A673 (cell line): ENCODE results near the gene C2orf81. TPM values are rescaled to one million over a fixed set of nuclear protein-coding genes. Genes with fewer than 3 reads are reported as not detected.

Experiments
- BruUV-seq: library from RNA; stranded (reverse); fragments of 400-500 nt; replicated peaks from 2 replicates; lab custom pipeline; 2021; lab: Mats Ljungman, UMichigan
- CTCF ChIA-PET: fragments of 300-600 bp; sonication (Branson Sonifier 250); formaldehyde crosslinking; loops from one replicate; lab custom pipeline; 2022; ENCODE audit warnings: antibody characterized with exemption; lab: Charles Lee
- POLR2A ChIA-PET: fragments of 300-600 bp; sonication (Branson Sonifier 250); formaldehyde crosslinking; loops from one replicate; lab custom pipeline; 2022; ENCODE audit warnings: antibody characterized with exemption; ENCODE audit not compliant: low non-redundant PET; lab: Charles Lee
- DNase-seq: peaks from one replicate; pipeline ENCODE4 v3.0.0-alpha.2; 2015; ENCODE audit warnings: low spot score
- H3K27ac ChIP-seq: fragments of 200-600 bp; sonication (generic); 2 replicates; pipeline ENCODE4 v1.5.1; 2016; ENCODE audit warnings: mixed run types, low read depth, mild to moderate bottlenecking, mixed read lengths, antibody characterized with exemption, low read length; ENCODE audit not compliant: poor library complexity, severe bottlenecking
- H3K27me3 ChIP-seq: fragments of 200-600 bp; sonication (generic); replicated peaks from 2 replicates; pipeline ENCODE4 v1.6.1; 2017; ENCODE audit warnings: mixed run types, low read depth, mild to moderate bottlenecking, mixed read lengths, antibody characterized with exemption, low read length; ENCODE audit not compliant: insufficient read depth, poor library complexity
- H3K36me3 ChIP-seq: fragments of 200-600 bp; sonication (generic); 2 replicates; pipeline ENCODE4 v1.6.1; 2016; ENCODE audit warnings: mixed run types, mild to moderate bottlenecking, mixed read lengths, antibody characterized with exemption, low read length; ENCODE audit not compliant: insufficient read depth, poor library complexity, severe bottlenecking
- H3K4me1 ChIP-seq: fragments of 200-600 bp; sonication (generic); 2 replicates; pipeline ENCODE4 v1.6.1; 2017; ENCODE audit warnings: mixed run types, mild to moderate bottlenecking, mixed read lengths, antibody characterized with exemption, low read length; ENCODE audit not compliant: insufficient read depth, poor library complexity, severe bottlenecking
- H3K4me3 ChIP-seq: fragments of 200-600 bp; sonication (generic); 2 replicates; pipeline ENCODE4 v1.5.1; 2016; ENCODE audit warnings: low read depth, mixed run types, mild to moderate bottlenecking, mixed read lengths, low read length; ENCODE audit not compliant: poor library complexity, severe bottlenecking
- H3K9me3 ChIP-seq: fragments of 200-600 bp; sonication (generic); 2 replicates; pipeline ENCODE4 v1.6.1; 2016; ENCODE audit warnings: mixed run types, low read depth, mild to moderate bottlenecking, mixed read lengths, antibody characterized with exemption, low read length; ENCODE audit not compliant: poor library complexity, severe bottlenecking
- EZH2 ChIP-seq: fragments of 200-600 bp; sonication (generic); IDR thresholded peaks from 2 replicates; pipeline ENCODE4 v1.6.1; 2017; ENCODE audit warnings: borderline replicate concordance, low read depth, mild to moderate bottlenecking, mixed read lengths, antibody characterized with exemption, low read length; ENCODE audit not compliant: poor library complexity, severe bottlenecking
- intact Hi-C: fragments of 100-400 bp; cut with micrococcal nuclease; formaldehyde crosslinking; loops from one replicate; pipeline ENCODE4 v1.10.0; 2022; ENCODE audit not compliant: unreplicated experiment
- total RNA-seq: library from RNA; stranded (reverse); gene quantifications from 2 replicates; pipeline ENCODE4 v1.2.3, GENCODE V29; 2021
- TF ChIP-seq, protein P1 (sequence below): fragments of 300-800, 200-600 bp; sonication (generic); conservative IDR thresholded peaks from 2 replicates; pipeline ENCODE4 v1.5.1; 2017; ENCODE audit warnings: low read depth, mild to moderate bottlenecking, antibody characterized with exemption, low read length, moderate library complexity, mixed read lengths

C2orf81 gene
- total RNA-seq, 1 experiment from 2014 or later: 1.9 TPM

GRCh38 chr2:74419345-74419744 lies 2.1 kb downstream of the C2orf81 start:
- no TSS peak for BruUV-seq
- no peak overlapping the region for H3K4me3 ChIP-seq
- H3K4me1 ChIP-seq: peaks cover 4% of the 10 kb centered on the region
- H3K9me3 ChIP-seq: no peaks in the 10 kb centered on the region
- CTCF ChIA-PET: no interaction called here
- intact Hi-C loops: no loop called here
- POLR2A ChIA-PET: no interaction called here
- no peak overlapping the region for H3K27ac ChIP-seq
- DNase-seq: no peak
- H3K36me3 ChIP-seq: no peaks in the 10 kb centered on the region
- TF ChIP-seq EZH2: no peak
- TF ChIP-seq, protein P1, sequence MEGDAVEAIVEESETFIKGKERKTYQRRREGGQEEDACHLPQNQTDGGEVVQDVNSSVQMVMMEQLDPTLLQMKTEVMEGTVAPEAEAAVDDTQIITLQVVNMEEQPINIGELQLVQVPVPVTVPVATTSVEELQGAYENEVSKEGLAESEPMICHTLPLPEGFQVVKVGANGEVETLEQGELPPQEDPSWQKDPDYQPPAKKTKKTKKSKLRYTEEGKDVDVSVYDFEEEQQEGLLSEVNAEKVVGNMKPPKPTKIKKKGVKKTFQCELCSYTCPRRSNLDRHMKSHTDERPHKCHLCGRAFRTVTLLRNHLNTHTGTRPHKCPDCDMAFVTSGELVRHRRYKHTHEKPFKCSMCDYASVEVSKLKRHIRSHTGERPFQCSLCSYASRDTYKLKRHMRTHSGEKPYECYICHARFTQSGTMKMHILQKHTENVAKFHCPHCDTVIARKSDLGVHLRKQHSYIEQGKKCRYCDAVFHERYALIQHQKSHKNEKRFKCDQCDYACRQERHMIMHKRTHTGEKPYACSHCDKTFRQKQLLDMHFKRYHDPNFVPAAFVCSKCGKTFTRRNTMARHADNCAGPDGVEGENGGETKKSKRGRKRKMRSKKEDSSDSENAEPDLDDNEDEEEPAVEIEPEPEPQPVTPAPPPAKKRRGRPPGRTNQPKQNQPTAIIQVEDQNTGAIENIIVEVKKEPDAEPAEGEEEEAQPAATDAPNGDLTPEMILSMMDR: no peak
- H3K27me3 ChIP-seq: no peaks in the 10 kb centered on the region

- Histone ChIP-seq H3K27me3 (no peaks in the 10 kb centered on the region), H3K9me3 (no peaks in the 10 kb centered on the region), H3K4me1 (peaks cover 4% of the 10 kb centered on the region), H3K36me3 (no peaks in the 10 kb centered on the region), H3K27ac (no peak overlapping the region), H3K4me3 (no peak overlapping the region)
- no peak for TF ChIP-seq EZH2
- TF ChIP-seq, protein P1: no peak
- DNase-seq: no peak
- intact Hi-C loops: no loop called here
- ChIA-PET POLR2A (interaction anchor here (0.6 kb wide), 1 partner anchor 9 kb away, joined by 5 read pairs; no protein-coding TSS in a partner anchor), CTCF (no interaction called here)
- no TSS peak for BruUV-seq
Observed at GRCh38 chr2:74418312-74418711, 3.1 kb downstream of the C2orf81 start.

GRCh38 chr2:74417763-74418162 lies 3.7 kb downstream of the C2orf81 start:
- ChIA-PET POLR2A (no interaction called here), CTCF (no interaction called here)
- BruUV-seq: no TSS peak
- Histone ChIP-seq H3K9me3 (no peaks in the 10 kb centered on the region), H3K4me1 (peaks cover 4% of the 10 kb centered on the region), H3K4me3 (no peak overlapping the region), H3K27me3 (no peaks in the 10 kb centered on the region), H3K36me3 (no peaks in the 10 kb centered on the region), H3K27ac (no peak overlapping the region)
- DNase-seq: no peak
- intact Hi-C loops: no loop called here
- TF ChIP-seq, protein P1: no peak
- TF ChIP-seq EZH2: no peak
